ENCODE measurements around the gene ANTXR1.

GRCh38 chr2:69007169-69007568 is 5.8 kb upstream of the ANTXR1 start:
- TF ChIP-seq CTCF (IDR thresholded peaks at IDR 0.05; ENCODE audit: borderline replicate concordance, extremely low read depth, low read length, poor library complexity, severe bottlenecking) (no peak), EZH2 (IDR thresholded peaks at IDR 0.05; ENCODE audit: borderline replicate concordance, low read depth, low read length, severe bottlenecking) (no peak)

Measured in DND-41 (cell line).